Measurements from ENCODE around the gene SOCS1.

Gene SOCS1

GRCh38 chr16:11254913-11255736 is 879 bp downstream of the SOCS1 start:
- H3K4me3 ChIP-seq (ENCODE audit: low read length) = peak overlapping the region; percentile 80
- H3K18ac ChIP-seq (ENCODE audit: low read length) = peak overlapping the region; percentile 54
- H3K4me2 ChIP-seq (ENCODE audit: low read length) = peak overlapping the region; percentile 73
- no peak overlapping the region for H3K4ac ChIP-seq (ENCODE audit: low read depth, low read length)
- H2BK5ac ChIP-seq (ENCODE audit: low read length) = no peak overlapping the region
- H4K5ac ChIP-seq (ENCODE audit: low read length) = no peak overlapping the region
- no peak for DNase-seq
- H2BK120ac ChIP-seq (ENCODE audit: low read depth, low read length) = no peak overlapping the region
- H3K56ac ChIP-seq (ENCODE audit: low read length) = peak overlapping the region; percentile 80
- H2BK15ac ChIP-seq (replicated peaks; ENCODE audit: low read depth) = no peak overlapping the region
- peaks cover 26% of the 10 kb centered on the region for H3K79me2 ChIP-seq (ENCODE audit: control insufficient read depth, insufficient read depth, low read length)
- peaks cover 12% of the 10 kb centered on the region for H3K79me1 ChIP-seq (ENCODE audit: low read length)
- H3K27ac ChIP-seq (ENCODE audit: low read depth, low read length) = peak overlapping the region; percentile 91
- H3K27me3 ChIP-seq (ENCODE audit: insufficient read depth, low read length, poor library complexity) = no peaks in the 10 kb centered on the region
- peak overlapping the region; percentile 95 for H3K23ac ChIP-seq (ENCODE audit: low read length)
- H4K8ac ChIP-seq (ENCODE audit: low read depth, low read length) = no peak overlapping the region
- H3K4me1 ChIP-seq (ENCODE audit: control insufficient read depth, low read depth, low read length) = peaks cover 3% of the 10 kb centered on the region
- H2AK5ac ChIP-seq (ENCODE audit: low read length) = no peak overlapping the region
- WGBS (ENCODE audit: extremely low coverage, insufficient coverage, low lambda C conversion rate) = no CpG with 5 or more reads among the region's 105 CpGs
- peaks cover 9% of the 10 kb centered on the region for H3K36me3 ChIP-seq (ENCODE audit: control insufficient read depth, insufficient read depth, low read length)
- peak overlapping the region; percentile 78 for H3K9ac ChIP-seq (ENCODE audit: low read length)

GRCh38 chr16:11253995-11254912 is 1.8 kb downstream of the SOCS1 start:
- Histone ChIP-seq H2BK120ac (ENCODE audit: low read depth, low read length) (no peak overlapping the region), H3K4me1 (ENCODE audit: control insufficient read depth, low read depth, low read length) (peaks cover 3% of the 10 kb centered on the region), H3K56ac (ENCODE audit: low read length) (peak overlapping the region; percentile 91), H2BK5ac (ENCODE audit: low read length) (no peak overlapping the region), H3K4ac (ENCODE audit: low read depth, low read length) (no peak overlapping the region), H4K5ac (ENCODE audit: low read length) (no peak overlapping the region), H2AK5ac (ENCODE audit: low read length) (no peak overlapping the region), H3K23ac (ENCODE audit: low read length) (peak overlapping the region; percentile 95), H3K4me2 (ENCODE audit: low read length) (peak overlapping the region; percentile 91), H3K18ac (ENCODE audit: low read length) (no peak overlapping the region), H3K9ac (ENCODE audit: low read length) (peak overlapping the region; percentile 78), H3K79me2 (ENCODE audit: control insufficient read depth, insufficient read depth, low read length) (peaks cover 26% of the 10 kb centered on the region), H3K36me3 (ENCODE audit: control insufficient read depth, insufficient read depth, low read length) (peaks cover 9% of the 10 kb centered on the region), H3K27me3 (ENCODE audit: insufficient read depth, low read length, poor library complexity) (no peaks in the 10 kb centered on the region), H4K8ac (ENCODE audit: low read depth, low read length) (no peak overlapping the region), H3K79me1 (ENCODE audit: low read length) (peaks cover 12% of the 10 kb centered on the region), H3K27ac (ENCODE audit: low read depth, low read length) (peak overlapping the region; percentile 91), H3K4me3 (ENCODE audit: low read length) (peak overlapping the region; percentile 80), H2BK15ac (replicated peaks; ENCODE audit: low read depth) (no peak overlapping the region)
- WGBS (ENCODE audit: extremely low coverage, insufficient coverage, low lambda C conversion rate) = no CpG with 5 or more reads among the region's 29 CpGs
- DNase-seq = no peak

GRCh38 chr16:11253009-11253994 is 2.7 kb downstream of the SOCS1 start:
- H3K79me1 ChIP-seq (ENCODE audit: low read length) = peaks cover 12% of the 10 kb centered on the region
- no peaks in the 10 kb centered on the region for H3K27me3 ChIP-seq (ENCODE audit: insufficient read depth, low read length, poor library complexity)
- H3K18ac ChIP-seq (ENCODE audit: low read length) = no peak overlapping the region
- peak overlapping the region; percentile 78 for H3K9ac ChIP-seq (ENCODE audit: low read length)
- no peak overlapping the region for H4K8ac ChIP-seq (ENCODE audit: low read depth, low read length)
- no peak overlapping the region for H3K27ac ChIP-seq (ENCODE audit: low read depth, low read length)
- H3K4me1 ChIP-seq (ENCODE audit: control insufficient read depth, low read depth, low read length) = peaks cover 3% of the 10 kb centered on the region
- H3K79me2 ChIP-seq (ENCODE audit: control insufficient read depth, insufficient read depth, low read length) = peaks cover 26% of the 10 kb centered on the region
- no peak overlapping the region for H4K5ac ChIP-seq (ENCODE audit: low read length)
- H2BK120ac ChIP-seq (ENCODE audit: low read depth, low read length) = no peak overlapping the region
- no peak for DNase-seq
- no peak overlapping the region for H3K4ac ChIP-seq (ENCODE audit: low read depth, low read length)
- no peak overlapping the region for H2BK15ac ChIP-seq (replicated peaks; ENCODE audit: low read depth)
- no peak overlapping the region for H2AK5ac ChIP-seq (ENCODE audit: low read length)
- peak overlapping the region; percentile 91 for H3K4me2 ChIP-seq (ENCODE audit: low read length)
- H3K4me3 ChIP-seq (ENCODE audit: low read length) = peak overlapping the region; percentile 80
- H3K36me3 ChIP-seq (ENCODE audit: control insufficient read depth, insufficient read depth, low read length) = peaks cover 9% of the 10 kb centered on the region
- no peak overlapping the region for H2BK5ac ChIP-seq (ENCODE audit: low read length)
- peak overlapping the region; percentile 91 for H3K56ac ChIP-seq (ENCODE audit: low read length)
- H3K23ac ChIP-seq (ENCODE audit: low read length) = peak overlapping the region; percentile 90
- no CpG with 5 or more reads among the region's 5 CpGs for WGBS (ENCODE audit: extremely low coverage, insufficient coverage, low lambda C conversion rate)

- H3K79me1 ChIP-seq (ENCODE audit: low read length) = peaks cover 12% of the 10 kb centered on the region
- H2AK5ac ChIP-seq (ENCODE audit: low read length) = no peak overlapping the region
- no peak overlapping the region for H4K8ac ChIP-seq (ENCODE audit: low read depth, low read length)
- H3K36me3 ChIP-seq (ENCODE audit: control insufficient read depth, insufficient read depth, low read length) = peaks cover 9% of the 10 kb centered on the region
- no peak overlapping the region for H2BK120ac ChIP-seq (ENCODE audit: low read depth, low read length)
- H3K4ac ChIP-seq (ENCODE audit: low read depth, low read length) = no peak overlapping the region
- H3K4me3 ChIP-seq (ENCODE audit: low read length) = no peak overlapping the region
- H3K56ac ChIP-seq (ENCODE audit: low read length) = no peak overlapping the region
- peaks cover 3% of the 10 kb centered on the region for H3K4me1 ChIP-seq (ENCODE audit: control insufficient read depth, low read depth, low read length)
- H3K79me2 ChIP-seq (ENCODE audit: control insufficient read depth, insufficient read depth, low read length) = peaks cover 26% of the 10 kb centered on the region
- H3K18ac ChIP-seq (ENCODE audit: low read length) = no peak overlapping the region
- no peak overlapping the region for H2BK15ac ChIP-seq (replicated peaks; ENCODE audit: low read depth)
- H3K27me3 ChIP-seq (ENCODE audit: insufficient read depth, low read length, poor library complexity) = no peaks in the 10 kb centered on the region
- no peak overlapping the region for H3K23ac ChIP-seq (ENCODE audit: low read length)
- no peak overlapping the region for H2BK5ac ChIP-seq (ENCODE audit: low read length)
- WGBS (ENCODE audit: extremely low coverage, insufficient coverage, low lambda C conversion rate) = no CpG with 5 or more reads among the region's 8 CpGs
- H3K9ac ChIP-seq (ENCODE audit: low read length) = peak overlapping the region; percentile 3
- H4K5ac ChIP-seq (ENCODE audit: low read length) = no peak overlapping the region
- no peak for DNase-seq
- no peak overlapping the region for H3K4me2 ChIP-seq (ENCODE audit: low read length)
- no peak overlapping the region for H3K27ac ChIP-seq (ENCODE audit: low read depth, low read length)
Observed at GRCh38 chr16:11252482-11252931, 3.5 kb downstream of the SOCS1 start.
